GM12875 (cell line): ENCODE measurements around the gene GNG13.

Experiments used
- H3K4me3 ChIP-seq: one replicate; pipeline ENCODE4 v1.5.1; 2011; ENCODE audit warnings: low read depth, low read length, control low read depth
- CTCF ChIP-seq: IDR thresholded peaks from 2 replicates; pipeline ENCODE4 v1.5.1; 2011; ENCODE audit warnings: low read depth, mild to moderate bottlenecking, control low read depth, inconsistent platforms, low read length, moderate library complexity, borderline replicate concordance; ENCODE audit not compliant: insufficient read depth

Gene GNG13

GRCh38 chr16:818592-818991 is 18.1 kb upstream of the GNG13 start:
- no peak for TF ChIP-seq CTCF
- no peak overlapping the region for H3K4me3 ChIP-seq

- no peak for TF ChIP-seq CTCF
- no peak overlapping the region for H3K4me3 ChIP-seq
Observed at GRCh38 chr16:818132-818531, 17.6 kb upstream of the GNG13 start.

GRCh38 chr16:817001-817906 is 16.7 kb upstream of the GNG13 start:
- no peak overlapping the region for H3K4me3 ChIP-seq
- TF ChIP-seq CTCF: no peak

- no peak for TF ChIP-seq CTCF
- no peak overlapping the region for H3K4me3 ChIP-seq
Observed at GRCh38 chr16:815861-816260, 15.3 kb upstream of the GNG13 start.

- TF ChIP-seq CTCF: no peak
- no peak overlapping the region for H3K4me3 ChIP-seq
Observed at GRCh38 chr16:814974-815373, 14.4 kb upstream of the GNG13 start.

GRCh38 chr16:813916-814412 is 13.4 kb upstream of the GNG13 start:
- no peak for TF ChIP-seq CTCF
- H3K4me3 ChIP-seq: no peak overlapping the region

GRCh38 chr16:813204-813915 is 12.8 kb upstream of the GNG13 start:
- H3K4me3 ChIP-seq: no peak overlapping the region
- peak; percentile 57 for TF ChIP-seq CTCF
